AG08396 (cell line): ENCODE measurements around the gene UBE3D.
A peak's percentile ranks its signal among the peaks of the same experiment; 100 is the strongest.
"Not testable (repeated sequence)": the region's sequence is repeated elsewhere in the genome, so short reads cannot be mapped to it uniquely, and the experiment has no call there.

Experiments used
- DNase-seq: peaks from one replicate; pipeline ENCODE4 v3.0.0; 2012; ENCODE audit warnings: low spot score, mixed read lengths

Gene UBE3D

GRCh38 chr6:82910820-82911219 lies 154.8 kb downstream of the UBE3D start:
- DNase-seq, result no peak

- DNase-seq, result no peak
Measured at GRCh38 chr6:82910395-82910794, 155.2 kb downstream of the UBE3D start.

DNA sequence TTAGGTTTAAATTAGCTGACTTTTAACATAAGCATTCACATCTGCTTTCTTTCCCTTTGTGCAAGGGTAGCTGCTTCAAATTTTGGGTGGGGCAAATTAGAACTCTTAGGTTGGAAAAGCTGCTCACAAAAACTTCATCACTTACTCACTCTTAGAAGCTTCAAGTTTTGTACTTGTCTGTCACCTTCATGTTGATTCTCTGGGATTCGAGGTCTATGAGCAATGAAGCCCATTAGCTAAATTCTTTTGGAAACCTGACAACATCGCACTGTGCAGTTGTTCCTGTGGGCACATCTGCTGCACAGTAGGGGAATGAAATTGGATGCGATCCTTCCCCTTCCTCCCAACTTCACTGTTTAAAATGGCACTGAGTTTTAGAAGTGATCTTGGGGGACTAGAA lies 156.1 kb downstream of the UBE3D start:
- DNase-seq, result no peak

GRCh38 chr6:82908661-82909060 lies 157.0 kb downstream of the UBE3D start:
- no peak for DNase-seq

DNA sequence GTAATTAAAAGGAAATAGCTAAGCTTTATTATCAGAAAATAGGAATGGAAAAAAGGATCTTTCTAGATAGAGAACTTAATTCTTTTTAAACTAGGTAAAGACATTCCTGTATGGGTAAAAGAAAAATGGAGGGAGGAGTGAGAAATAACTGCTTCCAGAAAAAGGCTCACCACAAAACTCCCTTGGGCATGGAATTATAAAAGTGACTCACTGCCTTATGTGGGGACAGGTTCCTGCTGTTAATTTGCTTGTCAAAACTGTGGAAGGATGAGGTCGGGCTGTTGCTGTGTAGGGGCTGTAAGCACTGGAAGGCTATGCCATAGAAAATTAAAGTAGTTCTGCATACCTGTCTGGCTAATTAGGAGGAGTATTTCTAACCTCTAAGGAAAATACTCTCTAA lies 158.7 kb downstream of the UBE3D start:
- peak; percentile 39 for DNase-seq

GRCh38 chr6:82906489-82906888 lies 159.2 kb downstream of the UBE3D start:
- DNase-seq, result no peak

DNA sequence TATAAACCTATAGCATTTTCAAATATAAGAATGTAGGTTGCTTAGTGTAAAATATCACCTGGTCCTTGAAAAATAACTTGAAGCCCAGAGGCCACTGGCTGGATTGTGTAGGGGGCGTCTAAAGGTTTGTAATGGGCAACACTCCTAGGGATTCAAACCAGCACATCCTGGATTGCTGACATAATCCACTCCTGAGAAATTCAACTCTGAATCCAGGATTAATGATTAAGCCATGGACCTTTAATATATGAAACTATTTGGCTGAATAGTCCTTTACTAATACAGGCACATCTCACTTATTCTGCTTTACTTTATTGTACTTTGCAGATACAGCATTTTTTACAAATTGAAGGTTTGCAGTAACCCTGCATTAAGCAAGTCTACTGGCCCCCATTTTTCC lies 160.8 kb downstream of the UBE3D start:
- DNase-seq, result no peak

GRCh38 chr6:82904257-82904656 lies 161.4 kb downstream of the UBE3D start:
- no peak for DNase-seq

- DNase-seq, result no peak
Measured at GRCh38 chr6:82902290-82902689, 163.4 kb downstream of the UBE3D start.

- no peak for DNase-seq
Measured at GRCh38 chr6:82894653-82895259, 170.9 kb downstream of the UBE3D start.

DNA sequence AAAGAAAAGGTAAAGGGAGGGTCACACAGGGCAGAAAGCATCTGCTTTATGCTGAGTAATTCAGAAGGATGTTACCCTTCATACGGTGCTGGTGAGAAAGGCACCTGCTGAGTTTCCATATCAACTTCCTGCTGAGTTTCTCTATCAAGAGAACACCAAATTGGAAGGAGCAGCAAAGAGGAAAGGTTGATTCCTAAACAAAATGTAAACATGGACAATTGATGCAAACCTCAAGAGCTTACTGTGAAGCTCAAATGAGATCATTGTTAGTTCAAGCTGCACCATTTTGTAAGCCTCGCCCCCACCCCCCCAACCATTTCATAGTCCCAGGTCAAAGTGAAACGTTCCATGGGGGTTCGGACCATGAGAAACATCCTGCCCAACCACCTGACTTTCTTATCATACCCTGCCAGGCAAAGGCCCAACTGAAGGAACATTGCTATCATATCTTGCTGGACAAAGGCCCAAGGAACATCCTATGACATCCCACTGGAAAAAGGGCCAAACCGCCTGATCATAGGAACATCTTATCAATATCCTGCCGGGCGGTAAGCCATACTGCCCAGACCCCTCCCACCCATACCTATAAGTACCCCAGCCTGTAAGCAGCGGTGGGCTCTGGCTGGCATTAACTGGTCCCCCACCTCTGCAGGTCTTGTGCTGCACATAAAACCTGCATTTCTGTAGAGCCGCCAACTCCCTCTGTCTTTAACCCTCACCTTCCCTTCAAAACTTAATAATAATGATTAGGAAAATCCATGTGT lies 171.6 kb downstream of the UBE3D start:
- no peak for DNase-seq

- not testable (repeated sequence) for DNase-seq
Measured at GRCh38 chr6:82891503-82891902, 174.1 kb downstream of the UBE3D start.

GRCh38 chr6:82891076-82891475 lies 174.6 kb downstream of the UBE3D start:
- no peak for DNase-seq

GRCh38 chr6:82890240-82890639 lies 175.4 kb downstream of the UBE3D start:
- DNase-seq, result no peak

- no peak for DNase-seq
Measured at GRCh38 chr6:82889143-82889542, 176.5 kb downstream of the UBE3D start.

DNA sequence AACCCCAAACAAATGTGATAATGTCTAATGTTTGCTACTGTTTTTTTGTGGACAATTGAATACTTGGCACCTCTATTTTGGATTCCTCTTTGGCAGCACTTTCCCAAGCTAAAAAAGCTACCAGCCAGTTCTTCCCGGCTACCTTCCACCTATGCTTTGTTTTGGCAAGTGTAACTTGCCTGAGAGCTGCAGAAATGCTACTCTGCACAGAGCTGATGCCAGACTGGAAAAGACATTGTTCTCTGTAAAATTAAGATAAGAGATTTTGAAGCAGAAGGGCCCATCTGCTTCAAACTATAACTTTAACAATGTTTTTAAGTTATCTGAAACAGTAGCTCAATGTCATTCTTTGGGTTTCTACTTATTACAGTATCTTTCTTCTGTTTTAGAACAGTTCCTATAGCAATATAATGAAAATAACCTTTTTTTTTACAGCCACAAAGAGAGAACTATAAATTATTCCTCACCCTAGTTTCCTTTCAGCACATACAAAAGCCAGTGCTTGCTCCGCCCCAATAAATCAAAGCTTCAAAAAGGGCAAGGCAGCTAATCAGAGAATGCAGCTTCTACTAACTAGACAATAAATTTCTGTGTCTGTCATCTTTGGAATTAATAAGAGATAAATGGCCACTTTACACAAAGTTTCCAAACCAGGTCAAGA lies 183.1 kb downstream of the UBE3D start:
- DNase-seq, result no peak

DNA sequence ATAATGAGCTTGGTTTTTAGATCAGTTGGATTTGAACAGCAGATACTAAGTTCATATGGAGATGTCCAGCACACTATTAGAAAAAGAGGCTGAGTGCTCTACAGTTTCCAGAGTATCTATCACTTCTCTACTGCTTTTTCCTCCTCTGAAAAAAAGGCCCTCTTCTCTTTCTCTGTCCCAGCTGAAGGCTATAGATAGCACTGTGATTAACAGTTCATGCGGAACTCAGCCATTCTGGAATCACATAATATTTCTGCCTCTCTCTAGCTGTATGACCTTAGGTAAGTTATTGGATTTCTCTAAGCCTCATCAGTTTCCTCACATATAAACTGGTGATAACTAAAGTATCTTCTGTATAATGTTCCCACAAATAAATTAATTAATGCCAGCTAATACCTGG lies 184.1 kb downstream of the UBE3D start:
- no peak for DNase-seq

GRCh38 chr6:82878812-82879211 lies 186.8 kb downstream of the UBE3D start:
- DNase-seq, result no peak

DNA sequence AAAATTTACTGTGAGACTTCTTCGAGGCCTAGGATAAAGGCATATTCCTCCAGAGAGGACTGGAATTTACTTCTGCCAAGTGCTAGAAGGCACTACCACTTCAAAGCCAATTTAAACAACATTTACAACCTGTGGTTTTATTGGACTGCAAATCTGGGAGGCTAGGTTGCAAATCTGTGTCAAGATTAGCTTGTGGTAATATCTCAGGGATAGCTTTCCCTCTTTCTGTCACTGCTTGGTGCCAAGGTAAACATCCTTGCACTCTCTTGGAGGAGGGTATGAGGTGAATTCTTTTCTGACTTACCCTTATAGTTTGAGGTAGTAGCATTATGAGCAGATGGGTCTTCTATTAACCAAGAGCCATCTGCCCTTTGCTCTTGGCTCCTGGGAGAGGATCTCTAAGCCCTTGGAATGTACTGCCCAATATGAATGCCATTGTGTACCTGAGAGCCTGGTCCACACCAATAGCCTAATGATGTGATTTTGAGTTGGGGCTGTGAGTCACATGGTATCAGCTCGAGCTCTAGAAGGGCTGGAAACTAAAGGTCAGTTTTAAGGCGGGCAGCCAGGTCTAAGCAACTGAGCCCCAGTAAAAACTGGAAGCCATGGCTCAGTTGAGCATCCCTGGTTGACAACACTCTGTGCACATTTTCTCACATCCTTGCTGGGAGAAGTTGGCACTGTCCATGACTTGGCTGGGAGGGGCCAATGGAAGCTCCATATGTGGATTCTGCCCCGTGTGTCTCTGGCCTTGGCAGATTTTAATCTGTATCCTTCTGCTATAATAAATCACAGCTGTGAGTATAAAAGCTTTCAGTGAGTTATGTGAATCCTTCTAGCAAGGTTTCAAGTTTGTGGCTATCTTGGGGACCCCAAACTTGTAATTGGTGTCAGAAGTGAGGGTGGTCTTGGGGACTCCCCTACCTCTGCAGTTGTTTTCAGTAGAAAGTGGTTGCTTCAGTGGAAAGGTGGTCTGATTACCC lies 188.1 kb downstream of the UBE3D start:
- DNase-seq, result no peak

GRCh38 chr6:82875573-82876185 lies 190.0 kb downstream of the UBE3D start:
- peak; percentile 34 for DNase-seq

DNA sequence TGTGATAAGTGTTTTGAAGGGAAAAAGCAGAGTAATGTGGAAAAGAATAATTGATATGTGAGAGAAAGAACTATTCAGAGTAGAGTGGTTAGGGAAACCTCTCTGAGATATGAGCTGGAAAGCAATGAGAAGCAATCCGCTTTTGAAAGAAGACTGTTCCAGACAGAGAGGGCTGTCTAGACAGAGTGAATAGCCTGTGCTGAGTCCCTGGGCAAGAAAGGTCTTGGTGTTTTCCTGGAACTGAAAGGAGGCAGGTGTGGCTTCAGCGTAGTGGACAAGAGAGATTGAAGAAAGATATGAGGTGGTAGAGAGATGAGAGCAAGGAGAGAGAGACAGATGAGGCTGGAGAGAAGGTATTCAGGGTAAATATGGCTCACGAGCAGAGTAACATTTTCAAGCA lies 190.8 kb downstream of the UBE3D start:
- DNase-seq, result no peak

GRCh38 chr6:82872185-82872584 lies 193.5 kb downstream of the UBE3D start:
- DNase-seq, result no peak
